DND-41 (cell line): Measurements from ENCODE around the gene ZNF320.

Experiments
- CTCF ChIP-seq: IDR thresholded peaks from 2 replicates; pipeline ENCODE4 v1.5.1; 2012; ENCODE audit warnings: borderline replicate concordance, low read length, moderate library complexity, mild to moderate bottlenecking; ENCODE audit not compliant: poor library complexity, severe bottlenecking; ENCODE audit errors: extremely low read depth
- EZH2 ChIP-seq: IDR thresholded peaks from 3 replicates; pipeline ENCODE4 v1.6.1; 2012; ENCODE audit warnings: borderline replicate concordance, low read depth, mild to moderate bottlenecking, moderate library complexity, low read length, inconsistent platforms; ENCODE audit not compliant: severe bottlenecking

GRCh38 chr19:52896431-52897137 lies 851 bp downstream of the ZNF320 start:
- TF ChIP-seq CTCF (no peak), EZH2 (no peak)
